Measurements from ENCODE around the gene KCNJ15. TPM values are rescaled to one million over a fixed set of nuclear protein-coding genes. Genes with fewer than 3 reads are reported as not detected.

KCNJ15 gene
- total and polyA plus RNA-seq, 2 of the 8 experiments (the other 6 are each of a cell fraction or from before 2014, with no cell fraction given) = under 0.01 TPM; not detected in 1

- no peak overlapping the region for H3K4me2 ChIP-seq (ENCODE audit: insufficient read depth in 1 of 2, low read depth in 2 of 2, low read length in 2 of 2)
- no peak overlapping the region for H2AK5ac ChIP-seq (ENCODE audit: low read depth, low read length)
- H2BK12ac ChIP-seq (ENCODE audit: low read depth, low read length) = no peak overlapping the region
- no peak overlapping the region for H3K4ac ChIP-seq (replicated peaks; ENCODE audit: insufficient read length, low read depth, low read length)
- no peaks in the 10 kb centered on the region for H3K36me3 ChIP-seq (ENCODE audit: control insufficient read depth in 2 of 4, insufficient read depth in 4 of 4, low read length in 3 of 4)
- H4K91ac ChIP-seq (replicated peaks; ENCODE audit: insufficient read length, low read length) = no peak overlapping the region
- no peaks in the 10 kb centered on the region for H3K9me3 ChIP-seq (ENCODE audit: insufficient read depth in 2 of 2, low read depth in 1 of 2, low read length in 1 of 2)
- no peak for DNase-seq (ENCODE audit: low read depth in 1 of 2, low spot score in 2 of 2)
- no peak overlapping the region for H3K9ac ChIP-seq (replicated peaks in 1 of 4; ENCODE audit: extremely low read depth in 1 of 4, low read depth in 3 of 4, low read length in 3 of 4)
- no peak overlapping the region for H2BK120ac ChIP-seq (replicated peaks; ENCODE audit: low read depth, low read length)
- H2BK15ac ChIP-seq (ENCODE audit: low read length) = no peak overlapping the region
- H3K18ac ChIP-seq (ENCODE audit: extremely low read depth, low read length) = no peak overlapping the region
- POLR2A ChIA-PET (ENCODE audit: partially characterized antibody) = no interaction called here
- H2BK20ac ChIP-seq (ENCODE audit: low read length) = no peak overlapping the region
- H2BK5ac ChIP-seq (ENCODE audit: low read depth, low read length) = no peak overlapping the region
- H3K23ac ChIP-seq (ENCODE audit: insufficient read length) = no peak overlapping the region
- H3K27ac ChIP-seq (ENCODE audit: low read depth, low read length) = no peak overlapping the region
- CTCF ChIA-PET (ENCODE audit: partially characterized antibody) = interaction anchor here (0.6 to 1.0 kb wide), 4 partner anchors 13 to 105 kb away, joined by 3 read pairs; no protein-coding TSS in a partner anchor
- no peak overlapping the region for H3K4me3 ChIP-seq (ENCODE audit: extremely low read depth in 1 of 4, insufficient read depth in 2 of 4, low read depth in 3 of 4, low read length in 4 of 4)
- H3K23me2 ChIP-seq (ENCODE audit: low read depth, low read length) = no peaks in the 10 kb centered on the region
- 90% methylated on average over 9 of the region's 9 CpGs; no CpG with 5 or more reads in 1 of the 2 experiments for WGBS, 2 experiments (ENCODE audit: extremely low coverage in 1 of 2, insufficient coverage in 1 of 2, insufficient read length in 1 of 2, insufficient replicate concordance in 2 of 2, low coverage in 1 of 2, low lambda C conversion rate in 2 of 2, missing lambda C conversion rate in 1 of 2)
- H3K27me3 ChIP-seq (replicated peaks in 1 of 4; ENCODE audit: control insufficient read depth in 3 of 4, extremely low read depth in 1 of 4, insufficient read depth in 3 of 4, low read length in 3 of 4) = no peaks in the 10 kb centered on the region
- H4K5ac ChIP-seq (ENCODE audit: insufficient read length, low read depth, low read length) = no peak overlapping the region
- H3K56ac ChIP-seq (replicated peaks; ENCODE audit: insufficient read length, low read depth, low read length) = no peak overlapping the region
- no peak overlapping the region for H4K8ac ChIP-seq (ENCODE audit: extremely low read depth, insufficient read depth, low read length)
- FAIRE-seq = no peak
- no peaks in the 10 kb centered on the region for H3K79me2 ChIP-seq (ENCODE audit: control insufficient read depth in 1 of 2, insufficient read depth in 2 of 2, low read length in 2 of 2)
- no peaks in the 10 kb centered on the region; a peak in 1 of 7 replicates for H3K4me1 ChIP-seq (replicated peaks in 1 of 4; ENCODE audit: control insufficient read depth in 3 of 4, insufficient read depth in 4 of 4, low read length in 3 of 4)
- no peak overlapping the region for H3K14ac ChIP-seq (ENCODE audit: insufficient read length)
- no peaks in the 10 kb centered on the region for H4K20me1 ChIP-seq (replicated peaks in 1 of 2; ENCODE audit: control insufficient read depth in 1 of 2, insufficient read depth in 2 of 2, low read length in 2 of 2)
- no peak overlapping the region for H2AFZ ChIP-seq (ENCODE audit: low read length)
- H3K79me1 ChIP-seq (ENCODE audit: low read depth, low read length) = no peaks in the 10 kb centered on the region
- no peak for TF ChIP-seq JUND (IDR thresholded peaks at IDR 0.05; ENCODE audit: low read length)
- no peak for TF ChIP-seq FOSL1 (IDR thresholded peaks at IDR 0.05; ENCODE audit: insufficient read depth, low read depth, low read length)
- TF ChIP-seq EZH2 (IDR thresholded peaks at IDR 0.05; ENCODE audit: low read depth, low read length, severe bottlenecking) = no peak
- no peak for TF ChIP-seq JUN (IDR thresholded peaks at IDR 0.05; ENCODE audit: low read depth, low read length)
- TF ChIP-seq BCL11A (IDR thresholded peaks at IDR 0.05; ENCODE audit: low read depth in 2 of 2, low read length in 2 of 2) = no peak
- no peak for TF ChIP-seq TEAD4 (IDR thresholded peaks at IDR 0.05; ENCODE audit: low read depth, low read length)
- TF ChIP-seq EP300 (IDR thresholded peaks at IDR 0.05; ENCODE audit: borderline replicate concordance in 1 of 2, low read depth in 2 of 2, low read length in 2 of 2) = no peak
- no peak for TF ChIP-seq SRF (IDR thresholded peaks at IDR 0.05; ENCODE audit: low read depth, low read length)
- TF ChIP-seq CHD1 (IDR thresholded peaks at IDR 0.05; ENCODE audit: low read depth, low read length) = no peak
- TF ChIP-seq SAP30 (IDR thresholded peaks at IDR 0.05; ENCODE audit: insufficient read depth, insufficient replicate concordance, low read length) = no peak
- no peak for TF ChIP-seq BRCA1 (IDR thresholded peaks at IDR 0.05; ENCODE audit: low read depth, low read length)
- no peak for TF ChIP-seq SIX5 (IDR thresholded peaks at IDR 0.05; ENCODE audit: low read depth, low read length)
- no peak for TF ChIP-seq ATF3 (IDR thresholded peaks at IDR 0.05; ENCODE audit: insufficient read depth, low read depth, low read length)
Observed at GRCh38 chr21:38277501-38278131, 20.8 kb downstream of the KCNJ15 start.

Measured in H1 (cell line).